Endothelial cell of umbilical vein (primary cell): ENCODE data around the gene IRF2BP2. TPM values are rescaled to one million over a fixed set of nuclear protein-coding genes. Genes with fewer than 3 reads are reported as not detected.

Experiments used
- BruUV-seq: library from RNA; stranded (reverse); fragments of 400-500 nt; replicated peaks from 2 replicates; lab custom pipeline; 2021; lab: Mats Ljungman, UMichigan
- CTCF ChIA-PET: fragments of 300-600, 350-600 bp; sonication (Branson Sonifier 250); formaldehyde crosslinking; loops from one replicate; lab custom pipeline; 2021; ENCODE audit warnings: antibody characterized with exemption, inconsistent platforms; lab: Charles Lee
- POLR2A ChIA-PET: fragments of 300-600, 350-600 bp; sonication (Branson Sonifier 250); formaldehyde crosslinking; loops from one replicate; lab custom pipeline; 2021; ENCODE audit warnings: antibody characterized with exemption, inconsistent platforms; lab: Charles Lee
- DNase-seq: peaks from one replicate; pipeline ENCODE4 v3.0.0-alpha.2; 2011; ENCODE audit warnings: low read depth, low spot score
- FAIRE-seq: peaks from 2 replicates; lab custom pipeline; 2011; peaks lifted over from hg19 to GRCh38; lab: Jason Lieb, UNC
- H2AFZ ChIP-seq: 2 replicates; pipeline ENCODE4 v1.6.0; 2012; ENCODE audit warnings: low read depth, low read length, control low read depth, inconsistent platforms
- H3K27ac ChIP-seq: 2 replicates; pipeline ENCODE4 v1.5.1; 2011; ENCODE audit warnings: low read depth, mild to moderate bottlenecking, control low read depth, low read length, moderate library complexity; ENCODE audit not compliant: insufficient read depth
- H3K27me3 ChIP-seq, 2 experiments: 2 replicates each; pipeline versions ENCODE4 v1.6.0 to v1.6.1; 2011; ENCODE audit warnings: low read length in 2 of 2, mixed read lengths in 1 of 2; ENCODE audit not compliant: control insufficient read depth in 2 of 2, insufficient read depth in 2 of 2
- H3K36me3 ChIP-seq, 2 experiments: 2 replicates in 1 of 2; 3 replicates in 1 of 2; pipeline ENCODE4 v1.5.1; 2011; ENCODE audit warnings: low read length in 2 of 2, mild to moderate bottlenecking in 1 of 2, moderate library complexity in 1 of 2; ENCODE audit not compliant: control insufficient read depth in 2 of 2, insufficient read depth in 2 of 2; ENCODE audit errors: extremely low read depth in 1 of 2
- H3K4me1 ChIP-seq: 3 replicates; pipeline ENCODE4 v1.5.1; 2011; ENCODE audit warnings: mild to moderate bottlenecking, low read length; ENCODE audit not compliant: control insufficient read depth, insufficient read depth; ENCODE audit errors: extremely low read depth
- H3K4me2 ChIP-seq: 2 replicates; pipeline ENCODE4 v1.6.1; 2011; ENCODE audit warnings: low read length, control low read depth, mixed read lengths; ENCODE audit not compliant: insufficient read depth
- H3K4me3 ChIP-seq, 3 experiments: fragments of 200-600 bp in 1 of 3; sonication (generic), shearing (Covaris generic) in 1 of 3; replicated peaks in 1 of 3; 2 replicates each; pipeline ENCODE4 v1.5.1; 2011 to 2016; ENCODE audit warnings: control low read depth in 3 of 3, low read length in 3 of 3, mild to moderate bottlenecking in 2 of 3, inconsistent platforms in 1 of 3, low read depth in 1 of 3, moderate library complexity in 1 of 3; ENCODE audit not compliant: insufficient read depth in 1 of 3
- H3K79me2 ChIP-seq: 2 replicates; pipeline ENCODE4 v1.6.0; 2012; ENCODE audit warnings: low read length, inconsistent platforms; ENCODE audit not compliant: control insufficient read depth, insufficient read depth
- H3K9ac ChIP-seq: replicated peaks from 2 replicates; pipeline ENCODE3; 2011; ENCODE audit warnings: low read length, control low read depth; ENCODE audit not compliant: insufficient read depth; ENCODE audit errors: extremely low read depth
- H3K9me1 ChIP-seq: replicated peaks from 3 replicates; pipeline ENCODE4 v1.6.0; 2011; ENCODE audit warnings: mild to moderate bottlenecking, low read length; ENCODE audit not compliant: control insufficient read depth, insufficient read depth; ENCODE audit errors: extremely low read depth
- H3K9me3 ChIP-seq: replicated peaks from 2 replicates; pipeline ENCODE4 v1.5.1; 2012; ENCODE audit warnings: low read length, inconsistent platforms; ENCODE audit not compliant: control insufficient read depth, insufficient read depth
- H4K20me1 ChIP-seq: replicated peaks from 2 replicates; pipeline ENCODE3; 2011; ENCODE audit warnings: mild to moderate bottlenecking, low read length; ENCODE audit not compliant: control insufficient read depth, insufficient read depth; ENCODE audit errors: extremely low read depth
- CTCF ChIP-seq, 2 donors: IDR thresholded peaks; 1 replicate in 1 of 2; 2 replicates in 1 of 2; pipeline ENCODE4 v1.5.1; 2011; ENCODE audit warnings: low read length in 2 of 2, mild to moderate bottlenecking in 2 of 2, moderate library complexity in 2 of 2, control low read depth in 1 of 2, inconsistent platforms in 1 of 2, low read depth in 1 of 2; ENCODE audit not compliant: insufficient read depth in 1 of 2; ENCODE audit errors: extremely low read depth in 1 of 2
- EZH2 ChIP-seq: IDR thresholded peaks from 2 replicates; pipeline ENCODE4 v1.6.1; 2012; ENCODE audit warnings: borderline replicate concordance, low read depth, mild to moderate bottlenecking, moderate library complexity, low read length, inconsistent platforms; ENCODE audit not compliant: severe bottlenecking
- FOS ChIP-seq: IDR thresholded peaks from 2 replicates; pipeline ENCODE4 v1.6.1; 2011; ENCODE audit warnings: mild to moderate bottlenecking, low read length, moderate library complexity, borderline replicate concordance; ENCODE audit not compliant: insufficient read depth
- GATA2 ChIP-seq: IDR thresholded peaks from 2 replicates; pipeline ENCODE4 v1.7.0; 2011; ENCODE audit warnings: low read depth, mild to moderate bottlenecking, moderate library complexity, mixed read lengths, low read length; ENCODE audit not compliant: insufficient read length, insufficient read depth
- JUN ChIP-seq: IDR thresholded peaks from 2 replicates; pipeline ENCODE4 v1.6.1; 2011; ENCODE audit warnings: borderline replicate concordance, low read depth; ENCODE audit not compliant: insufficient read length, insufficient read depth
- MAX ChIP-seq: IDR thresholded peaks from 2 replicates; pipeline ENCODE4 v1.6.1; 2011; ENCODE audit not compliant: insufficient read depth, insufficient read length
- MYC ChIP-seq: IDR thresholded peaks from one replicate; pipeline ENCODE4 v1.6.1; 2011; ENCODE audit warnings: mild to moderate bottlenecking, low read depth, low read length
- POLR2A ChIP-seq: IDR thresholded peaks from 2 replicates; pipeline ENCODE4 v1.6.1; 2012; ENCODE audit warnings: low read depth, mild to moderate bottlenecking, control low read depth, low read length
- POLR2AphosphoS5 ChIP-seq: IDR thresholded peaks from 2 replicates; pipeline ENCODE4 v1.6.1; 2012; ENCODE audit warnings: low read depth, mild to moderate bottlenecking, control low read depth, low read length, moderate library complexity; ENCODE audit not compliant: insufficient read depth
- dilution Hi-C: fragments of 300-500 bp; cut with MboI; formaldehyde crosslinking; loops from one replicate; pipeline ENCODE4 v1.15.0; 2019; ENCODE audit warnings: low sequenced_read_pairs; ENCODE audit not compliant: extremely low pct_ligation_motif_present
- intact Hi-C: fragments of 100-400 bp; cut with micrococcal nuclease; formaldehyde crosslinking; loops from one replicate; pipeline ENCODE4 v1.10.0; 2022
- polyA plus RNA-seq, 4 experiments: library from polyadenylated mRNA; depleted of rRNA in 3 of 4; stranded (reverse) in 3 of 4; unstranded in 1 of 4; fragments of >200 nt; gene quantifications; 2 replicates each; pipeline versions ENCODE4 v1.2.1 to v1.2.3, GENCODE V29; 2011 to 2012; ENCODE audit warnings: missing spikeins in 1 of 4
- total RNA-seq: library from RNA; stranded (reverse); gene quantifications from 2 replicates; pipeline ENCODE4 v1.2.3, GENCODE V29; 2021

IRF2BP2 gene
- total and polyA plus RNA-seq, 2 donors (not counting 3 experiments of a cell fraction or from before 2014, with no cell fraction given) = 66.6 to 109 TPM

GRCh38 chr1:234634387-234634786 is 24.4 kb upstream of the IRF2BP2 start:
- Histone ChIP-seq H3K79me2 (no peaks in the 10 kb centered on the region), H3K4me2 (no peak overlapping the region), H3K9me3 (no peaks in the 10 kb centered on the region), H3K36me3 (no peaks in the 10 kb centered on the region), H3K27me3 (no peaks in the 10 kb centered on the region), H3K4me3 (no peak overlapping the region), H3K9me1 (no peaks in the 10 kb centered on the region), H3K9ac (no peak overlapping the region), H4K20me1 (no peaks in the 10 kb centered on the region), H3K4me1 (peaks cover 29% of the 10 kb centered on the region), H3K27ac (no peak overlapping the region), H2AFZ (no peak overlapping the region)
- no peak for FAIRE-seq
- intact Hi-C loops = no loop called here
- BruUV-seq = no TSS peak
- POLR2A ChIA-PET = no interaction called here
- TF ChIP-seq CTCF (IDR thresholded peaks at IDR 0.05; ENCODE audit: extremely low read depth in 1 of 2, insufficient read depth in 1 of 2, low read depth in 1 of 2, low read length in 2 of 2) = no peak
- no peak for TF ChIP-seq EZH2
- TF ChIP-seq FOS = no peak
- no peak for TF ChIP-seq JUN
- no peak for TF ChIP-seq MYC
- TF ChIP-seq POLR2A = no peak
- TF ChIP-seq GATA2 = no peak
- TF ChIP-seq POLR2AphosphoS5 = no peak
- TF ChIP-seq MAX = no peak
- DNase-seq = no peak
- dilution Hi-C loops = no loop called here
- CTCF ChIA-PET = interaction anchor here (3.2 kb wide), 1 partner anchor 22 kb away, joined by 24 read pairs; no protein-coding TSS in a partner anchor
